Endothelial cell (in vitro differentiated cells): ENCODE results near the gene XPO4. TPM values are rescaled to one million over a fixed set of nuclear protein-coding genes. Genes with fewer than 3 reads are reported as not detected.

Source experiments
- DNase-seq: peaks from one replicate; pipeline ENCODE4 v3.0.0; 2021; ENCODE audit warnings: low spot score
- H3K27ac Mint-ChIP-seq: one replicate; pipeline ENCODE4 v1.8.0; 2021; ENCODE audit warnings: mixed read lengths, inconsistent platforms; ENCODE audit not compliant: unreplicated experiment
- H3K27me3 Mint-ChIP-seq: one replicate; pipeline ENCODE4 v1.8.0; 2021; ENCODE audit warnings: mild to moderate bottlenecking, moderate library complexity, mixed read lengths, inconsistent platforms; ENCODE audit not compliant: unreplicated experiment
- H3K36me3 Mint-ChIP-seq: one replicate; pipeline ENCODE4 v1.8.0; 2021; ENCODE audit warnings: mild to moderate bottlenecking, low read depth, mixed read lengths, inconsistent platforms; ENCODE audit not compliant: unreplicated experiment
- H3K4me1 Mint-ChIP-seq: one replicate; pipeline ENCODE4 v1.8.0; 2021; ENCODE audit warnings: mild to moderate bottlenecking, mixed read lengths, inconsistent platforms; ENCODE audit not compliant: unreplicated experiment
- H3K4me3 Mint-ChIP-seq: one replicate; pipeline ENCODE4 v1.8.0; 2021; ENCODE audit warnings: mild to moderate bottlenecking, mixed read lengths, inconsistent platforms; ENCODE audit not compliant: unreplicated experiment
- H3K9me3 Mint-ChIP-seq: one replicate; pipeline ENCODE4 v1.8.0; 2021; ENCODE audit warnings: mixed read lengths, inconsistent platforms; ENCODE audit not compliant: unreplicated experiment
- CTCF ChIP-seq: fragments of 200-600 bp; sonication (generic); IDR thresholded peaks from one replicate; pipeline ENCODE4 v1.5.0; 2021; ENCODE audit warnings: antibody characterized with exemption; ENCODE audit not compliant: unreplicated experiment
- total RNA-seq: library from RNA; stranded (reverse); fragmentation: NEBNext Ultra II Directional; extraction: Animal tissue kit (Norgen Biotek cat#: 25700); gene quantifications from one replicate; pipeline ENCODE4 v1.2.1, GENCODE V29; 2021; ENCODE audit not compliant: unreplicated experiment

The XPO4 gene
- total RNA-seq, 1 donor from 2014 or later: 18.0 TPM

GRCh38 chr13:20814224-20814910 lies 88.2 kb downstream of the XPO4 start:
- Mint-ChIP-seq H3K27me3 (no peaks in the 10 kb centered on the region), H3K36me3 (peaks cover 7% of the 10 kb centered on the region), H3K9me3 (no peaks in the 10 kb centered on the region), H3K4me1 (peaks cover 10% of the 10 kb centered on the region), H3K4me3 (no peak overlapping the region), H3K27ac (no peak overlapping the region)
- no peak for TF ChIP-seq CTCF
- no peak for DNase-seq

- H3K27me3 Mint-ChIP-seq: no peaks in the 10 kb centered on the region
- no peak for DNase-seq
- no peak overlapping the region for H3K4me3 Mint-ChIP-seq
- TF ChIP-seq CTCF: no peak
- H3K4me1 Mint-ChIP-seq: peaks cover 10% of the 10 kb centered on the region
- peaks cover 7% of the 10 kb centered on the region for H3K36me3 Mint-ChIP-seq
- no peaks in the 10 kb centered on the region for H3K9me3 Mint-ChIP-seq
- H3K27ac Mint-ChIP-seq: no peak overlapping the region
Measured at GRCh38 chr13:20812890-20813289, 89.7 kb downstream of the XPO4 start.

GRCh38 chr13:20810808-20811207 lies 91.7 kb downstream of the XPO4 start:
- no peaks in the 10 kb centered on the region for H3K9me3 Mint-ChIP-seq
- no peak for DNase-seq
- peaks cover 7% of the 10 kb centered on the region for H3K36me3 Mint-ChIP-seq
- TF ChIP-seq CTCF: no peak
- no peak overlapping the region for H3K4me3 Mint-ChIP-seq
- no peak overlapping the region for H3K27ac Mint-ChIP-seq
- H3K27me3 Mint-ChIP-seq: no peaks in the 10 kb centered on the region
- H3K4me1 Mint-ChIP-seq: peaks cover 10% of the 10 kb centered on the region

GRCh38 chr13:20808874-20809273 lies 93.7 kb downstream of the XPO4 start:
- DNase-seq: no peak
- no peak overlapping the region for H3K4me3 Mint-ChIP-seq
- peaks cover 17% of the 10 kb centered on the region for H3K4me1 Mint-ChIP-seq
- peaks cover 7% of the 10 kb centered on the region for H3K36me3 Mint-ChIP-seq
- no peak for TF ChIP-seq CTCF
- no peak overlapping the region for H3K27ac Mint-ChIP-seq
- no peaks in the 10 kb centered on the region for H3K9me3 Mint-ChIP-seq
- H3K27me3 Mint-ChIP-seq: no peaks in the 10 kb centered on the region

GRCh38 chr13:20803180-20803965 lies 99.2 kb downstream of the XPO4 start:
- Mint-ChIP-seq H3K27me3 (no peaks in the 10 kb centered on the region), H3K9me3 (no peaks in the 10 kb centered on the region), H3K27ac (peak overlapping the region; percentile 77), H3K4me3 (no peak overlapping the region), H3K36me3 (no peaks in the 10 kb centered on the region), H3K4me1 (peaks cover 31% of the 10 kb centered on the region)
- no peak for TF ChIP-seq CTCF
- no peak for DNase-seq
